Activated T-cell treated with anti-CD3 and anti-CD28 coated beads for 48 hours (primary cell): ENCODE measurements around the gene VAT1L.

Source experiments
- DNase-seq: peaks from one replicate; pipeline ENCODE4 v3.0.0-alpha.2; 2020; ENCODE audit warnings: low read depth

Gene VAT1L

DNA sequence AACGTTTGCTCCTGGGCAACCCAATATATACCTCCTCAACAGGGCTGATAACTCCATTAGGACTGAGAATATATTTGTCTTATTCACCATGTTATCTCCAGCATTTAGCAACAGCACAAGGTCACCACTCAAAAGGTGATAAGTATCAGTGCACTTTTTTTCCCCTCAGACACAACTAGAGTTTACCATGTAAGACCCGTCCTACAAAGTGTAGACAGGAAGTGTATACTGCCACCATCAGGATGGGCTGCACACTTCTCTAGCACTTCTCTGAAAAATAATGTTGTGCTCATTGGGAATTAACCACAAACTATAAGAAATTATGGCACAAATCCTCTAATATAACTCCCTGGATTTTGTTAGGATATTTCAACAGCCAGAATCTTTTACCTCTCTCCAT, 5.7 kb upstream of the VAT1L start:
- no peak for DNase-seq

DNA sequence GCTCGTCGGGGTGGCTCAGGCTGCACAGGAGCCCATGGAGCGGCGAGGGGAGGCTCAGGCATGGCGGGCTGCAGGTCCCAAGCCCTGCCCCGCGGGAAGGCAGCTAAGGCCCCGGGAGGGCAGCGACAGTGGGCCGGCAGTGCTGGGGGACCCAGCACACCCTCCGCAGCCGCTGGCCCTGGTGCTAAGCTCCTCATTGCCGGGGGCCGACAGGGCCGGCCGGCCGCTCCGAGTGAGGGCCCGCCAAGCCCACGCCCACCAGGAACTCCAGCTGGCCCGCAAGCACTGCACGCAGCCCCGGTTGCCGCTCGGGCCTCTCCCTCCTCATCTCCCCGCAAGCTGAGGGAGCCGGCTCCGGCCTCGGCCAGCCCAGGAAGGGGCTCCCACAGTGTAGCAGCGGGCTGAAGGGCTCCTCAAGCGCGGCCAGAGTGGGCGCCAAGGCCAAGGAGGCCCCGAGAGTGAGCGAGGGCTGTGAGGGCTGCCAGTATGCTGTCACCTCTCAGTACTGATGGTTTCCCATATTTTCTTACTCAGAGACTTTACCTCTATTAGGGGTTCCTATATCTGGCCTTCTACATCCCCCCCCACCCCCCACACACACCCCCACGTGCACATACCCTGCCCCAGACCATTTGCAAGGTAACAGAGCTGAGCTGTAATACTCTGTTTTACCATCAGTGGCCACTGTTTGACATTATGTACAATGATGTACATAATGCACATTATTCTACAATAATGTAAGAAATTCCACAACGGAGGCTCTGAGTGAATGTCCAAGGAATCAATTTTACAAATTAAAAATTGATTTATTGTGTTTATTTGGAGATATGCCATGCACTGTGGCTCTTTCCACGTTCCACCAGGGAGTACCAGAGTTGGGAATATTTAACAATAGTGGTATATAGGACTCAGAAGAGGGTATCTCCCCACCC, 3.7 kb upstream of the VAT1L start:
- no peak for DNase-seq

DNA sequence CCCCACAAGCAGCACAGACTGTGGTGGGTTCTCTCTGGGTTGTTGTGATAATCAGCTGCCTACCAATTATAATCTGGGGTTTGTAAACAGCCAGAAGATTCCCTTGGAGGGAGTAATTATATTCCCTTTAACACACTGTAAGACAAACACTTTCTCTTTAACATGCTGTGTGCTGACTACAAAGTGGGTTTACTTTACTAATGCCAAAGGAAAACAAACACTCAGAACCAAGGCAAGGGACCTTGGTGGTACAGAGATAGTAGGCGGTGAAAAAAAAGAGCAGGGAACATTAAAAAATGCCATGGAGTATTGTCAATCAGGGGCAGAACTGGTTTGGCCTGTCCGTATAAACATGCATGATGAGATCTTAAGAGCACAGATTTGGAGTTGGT, 3.0 kb upstream of the VAT1L start:
- no peak for DNase-seq

DNA sequence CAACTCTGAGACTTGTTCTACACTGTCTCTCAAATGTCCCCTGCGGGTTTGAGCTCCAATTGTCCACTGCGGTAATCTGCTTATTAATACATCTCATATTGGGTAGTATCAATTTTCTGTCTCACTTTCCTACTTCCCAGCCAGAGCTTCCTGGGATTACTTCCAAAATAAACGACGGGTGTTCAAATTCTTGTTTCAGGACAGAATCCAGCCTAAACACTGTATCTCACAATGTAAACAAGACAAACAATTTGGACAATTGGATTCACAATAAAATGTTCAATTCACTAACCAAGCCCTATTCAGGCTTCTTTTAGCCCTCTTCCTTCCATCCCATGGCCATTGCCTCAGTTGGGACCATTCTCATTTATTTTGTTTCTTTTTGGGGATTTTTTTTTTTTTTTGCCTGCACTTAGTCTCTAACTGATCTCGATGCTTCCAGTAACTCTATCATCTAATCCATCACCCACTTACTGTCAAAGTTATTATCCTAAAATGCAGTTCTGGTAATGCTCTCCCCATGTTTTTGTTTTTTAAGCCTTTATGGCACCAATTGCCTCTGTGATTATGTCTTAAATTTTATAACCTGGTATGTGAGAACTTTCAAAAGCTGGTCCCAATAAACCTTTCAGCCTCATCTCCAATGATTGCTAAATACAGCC, 2.0 kb upstream of the VAT1L start:
- DNase-seq, result no peak

DNA sequence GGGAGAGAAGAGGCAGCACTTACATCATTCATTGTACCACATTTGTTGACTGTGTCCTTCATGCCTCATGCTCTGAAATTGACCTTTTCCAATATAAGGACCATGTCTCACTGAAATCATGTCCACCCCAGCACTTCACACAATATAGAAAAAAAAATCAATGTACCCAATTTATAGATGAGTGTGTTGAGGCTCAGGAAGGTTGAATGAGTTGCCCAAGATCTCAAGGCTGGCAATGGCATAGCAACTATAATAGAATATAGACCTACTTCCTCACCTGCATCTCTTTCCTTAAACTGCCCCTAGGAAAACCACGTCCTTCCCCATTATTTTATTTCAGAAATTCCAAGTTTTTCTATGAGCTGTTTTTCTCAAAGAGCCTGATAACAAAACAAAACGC, 912 bp upstream of the VAT1L start:
- no peak for DNase-seq

DNA sequence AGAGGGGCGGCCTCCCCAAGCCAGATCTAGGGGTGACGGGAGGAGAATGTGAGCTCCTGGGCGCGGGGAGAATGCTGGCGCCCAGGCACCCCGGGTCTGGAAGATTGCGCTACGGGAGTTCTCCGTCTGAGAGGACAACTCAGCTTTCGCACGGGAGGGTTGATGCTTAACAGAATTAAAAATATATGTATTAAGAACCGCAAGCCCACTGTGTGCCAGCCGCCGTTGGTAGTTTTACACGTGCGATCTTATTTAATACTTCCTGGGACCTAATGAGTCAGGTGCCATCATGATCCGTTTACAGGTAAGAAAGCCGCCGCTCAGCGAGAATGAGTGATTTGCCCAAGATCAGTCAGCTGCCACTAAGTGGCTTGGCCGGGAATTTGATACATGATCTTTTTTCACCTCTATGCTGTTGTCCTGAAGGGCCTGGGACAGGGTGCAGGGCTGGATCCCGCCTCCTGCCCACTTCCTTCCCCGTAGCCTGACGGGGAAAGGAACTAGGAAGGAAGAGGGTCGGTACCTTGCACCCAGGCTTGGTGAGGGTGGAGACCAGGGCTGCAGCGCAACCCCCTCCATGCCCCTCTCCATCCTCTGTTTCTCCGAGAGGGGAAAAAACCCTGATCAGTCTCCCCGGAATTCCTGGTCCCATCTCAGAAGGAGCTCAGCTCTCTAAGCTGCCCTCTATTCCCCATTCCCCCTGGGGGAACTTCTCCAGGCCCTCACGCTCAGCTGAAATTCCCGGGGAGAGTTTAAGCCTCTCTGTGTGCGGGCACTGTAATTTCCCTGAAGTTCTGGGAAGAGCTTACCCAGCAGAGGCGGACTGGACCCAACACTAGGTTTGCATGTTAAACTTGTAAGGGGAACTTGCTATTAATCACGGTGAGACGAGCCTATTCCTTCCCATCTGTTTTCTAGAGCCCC, 983 bp downstream of the VAT1L start:
- DNase-seq, result no peak

DNA sequence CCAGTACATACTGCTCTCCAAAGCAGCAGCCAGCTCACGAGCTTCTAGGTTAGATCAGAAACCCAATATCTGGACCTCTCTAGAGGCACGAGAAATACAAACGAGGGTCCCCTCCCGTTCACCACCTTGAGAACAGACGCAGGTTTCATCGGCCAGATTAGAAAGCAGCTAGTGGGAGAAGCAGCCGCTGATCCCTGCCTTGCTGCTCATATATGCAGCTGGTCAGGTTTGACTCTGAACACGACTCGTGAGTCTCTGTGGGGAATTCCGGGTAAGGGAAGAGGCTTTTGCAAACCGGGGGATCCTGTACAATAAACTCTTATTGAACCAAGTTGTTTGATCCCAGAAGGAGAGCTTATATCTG, 1.6 kb downstream of the VAT1L start:
- no peak for DNase-seq

DNA sequence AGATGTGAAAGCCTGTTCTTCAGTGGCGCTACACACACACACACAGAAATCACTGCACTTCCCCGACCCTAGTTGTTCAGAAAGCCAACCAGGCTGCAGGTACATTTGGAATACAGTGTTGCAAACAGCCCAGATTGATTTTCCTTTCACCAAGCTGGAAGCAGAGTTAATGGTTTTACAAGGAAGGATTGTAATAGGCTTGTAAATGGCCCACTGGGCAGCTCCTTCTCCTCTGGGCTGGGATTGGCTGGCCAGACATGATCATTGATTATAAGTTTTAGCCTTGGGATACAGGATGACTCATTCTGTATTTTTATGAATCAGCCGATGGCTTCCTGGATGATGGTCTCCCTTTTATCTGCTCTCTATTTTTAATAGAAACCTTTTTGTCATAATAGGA, 2.5 kb downstream of the VAT1L start:
- DNase-seq, result no peak

DNA sequence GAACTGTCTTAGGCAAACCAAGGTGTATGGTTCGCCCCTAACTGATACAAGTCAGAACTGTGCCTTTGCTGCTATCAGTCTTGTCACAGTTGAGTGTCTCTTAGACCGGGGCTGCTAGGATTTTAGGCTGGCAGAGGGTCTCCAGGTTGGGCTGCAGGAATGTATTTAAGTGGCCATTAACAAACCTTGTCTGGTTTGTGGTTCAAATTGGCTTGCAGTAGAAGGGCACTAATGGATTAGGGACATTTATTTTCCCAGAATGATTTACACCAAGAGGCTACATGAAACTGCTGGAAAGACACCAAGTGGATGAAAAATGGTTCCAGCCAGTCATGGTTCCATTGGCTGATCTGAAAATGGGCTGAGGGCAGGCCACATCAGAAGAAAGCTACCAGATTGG, 5.1 kb downstream of the VAT1L start:
- no peak for DNase-seq

DNA sequence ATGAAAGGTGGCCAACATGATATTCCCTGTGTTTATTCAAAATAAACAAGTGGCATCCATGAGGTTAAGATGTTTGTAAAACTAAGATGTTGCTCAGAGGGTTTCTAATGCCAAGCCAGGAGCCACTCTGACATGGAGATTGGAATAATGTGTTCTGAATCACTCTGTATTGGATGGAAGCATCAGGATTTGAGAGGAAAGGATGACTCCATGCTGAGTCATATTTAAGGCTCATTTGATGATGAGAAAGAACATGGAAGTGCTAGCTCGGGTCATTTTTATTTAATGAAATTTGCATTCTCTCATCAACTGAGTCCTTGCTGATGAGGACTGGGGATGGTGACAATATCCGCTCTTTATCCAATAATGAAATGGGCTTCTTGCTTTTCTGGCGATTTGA, 6.2 kb downstream of the VAT1L start:
- DNase-seq, result no peak

DNA sequence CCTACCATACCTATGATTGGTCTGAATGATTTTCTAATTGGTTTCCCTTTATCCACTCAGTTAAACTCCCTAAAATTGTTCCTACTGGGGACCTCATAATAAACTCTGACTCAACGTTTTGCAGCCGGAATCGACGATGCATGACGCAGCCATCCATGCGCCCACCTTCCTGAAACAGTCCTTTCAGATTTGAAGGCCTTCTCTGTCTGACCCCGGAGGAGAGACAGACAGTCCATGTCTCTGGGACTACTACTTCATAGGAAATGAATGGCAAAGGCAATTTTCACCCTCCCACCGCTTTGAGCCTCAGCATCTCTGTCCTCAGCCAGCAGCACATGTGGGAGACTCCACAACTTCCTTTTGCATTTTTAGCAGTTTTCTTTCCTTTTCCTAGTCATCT, 13.5 kb downstream of the VAT1L start:
- DNase-seq, result no peak

DNA sequence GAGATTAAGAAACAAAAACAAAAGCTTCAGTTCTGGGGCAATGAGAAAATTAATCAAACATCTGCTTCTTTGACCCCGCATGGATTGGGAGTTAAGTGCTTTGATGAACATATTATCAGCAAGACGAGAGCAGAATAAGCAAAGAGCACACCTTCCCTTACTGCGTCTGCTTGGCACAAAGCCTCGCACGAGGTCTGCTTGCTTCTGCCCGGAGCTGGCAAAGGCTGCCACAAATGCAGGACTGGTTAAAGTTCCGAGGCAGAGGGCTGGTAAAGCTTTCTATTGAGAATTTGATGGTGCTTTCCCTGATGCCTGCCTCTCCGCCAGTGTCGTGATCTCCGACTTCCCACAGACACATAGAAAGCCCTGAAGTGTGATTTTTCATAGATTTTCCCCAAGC, 17.0 kb downstream of the VAT1L start:
- DNase-seq, result no peak

DNA sequence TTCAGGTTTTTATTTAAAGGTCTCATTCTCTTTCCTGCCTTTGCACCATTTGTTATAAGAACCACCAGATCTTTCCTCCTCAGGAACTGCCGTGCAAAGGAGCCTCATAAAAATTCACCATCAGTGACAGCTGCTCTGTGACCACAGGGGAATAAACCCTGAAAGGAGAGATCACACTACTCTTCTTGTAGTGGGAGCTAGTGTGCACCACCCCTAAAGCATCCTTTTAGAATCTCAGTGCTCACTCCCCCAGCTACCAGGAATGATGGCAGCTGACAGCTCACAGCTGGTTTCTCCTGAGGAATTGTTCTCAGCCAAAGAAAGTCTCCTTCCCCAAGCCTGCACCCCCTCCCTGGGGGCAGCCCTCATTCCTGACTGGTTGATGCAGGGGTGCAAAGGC, 18.7 kb downstream of the VAT1L start:
- DNase-seq, result no peak

DNA sequence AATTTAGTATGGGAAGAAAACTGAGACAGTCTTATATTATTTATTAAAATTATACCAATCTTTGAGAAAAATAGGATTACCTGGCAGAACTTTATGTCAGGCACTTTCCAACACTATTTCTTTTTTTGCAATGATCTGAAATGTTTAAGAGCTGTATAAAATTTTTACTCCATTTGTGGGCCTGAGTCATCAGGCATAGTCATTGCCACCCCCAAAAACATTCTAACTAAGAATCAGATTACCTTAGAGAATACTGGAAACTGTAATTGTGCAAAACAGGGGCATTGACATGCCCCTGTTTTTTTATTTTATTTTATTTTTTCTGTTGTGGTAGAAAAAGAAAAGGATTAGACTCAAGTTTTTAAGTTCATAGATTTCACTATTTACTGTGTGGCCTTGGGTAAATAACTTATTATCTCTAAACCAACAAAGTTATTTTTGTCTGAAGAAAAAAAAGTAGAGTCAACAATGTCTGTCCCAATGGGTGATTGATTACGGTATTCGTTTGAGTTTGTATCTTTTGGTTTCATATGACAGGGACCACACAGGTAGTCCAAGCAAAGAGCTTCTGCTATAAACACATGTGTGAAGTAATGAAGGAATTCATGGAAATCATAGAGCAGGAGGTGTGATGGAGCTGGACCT, 24.6 kb downstream of the VAT1L start:
- no peak for DNase-seq

DNA sequence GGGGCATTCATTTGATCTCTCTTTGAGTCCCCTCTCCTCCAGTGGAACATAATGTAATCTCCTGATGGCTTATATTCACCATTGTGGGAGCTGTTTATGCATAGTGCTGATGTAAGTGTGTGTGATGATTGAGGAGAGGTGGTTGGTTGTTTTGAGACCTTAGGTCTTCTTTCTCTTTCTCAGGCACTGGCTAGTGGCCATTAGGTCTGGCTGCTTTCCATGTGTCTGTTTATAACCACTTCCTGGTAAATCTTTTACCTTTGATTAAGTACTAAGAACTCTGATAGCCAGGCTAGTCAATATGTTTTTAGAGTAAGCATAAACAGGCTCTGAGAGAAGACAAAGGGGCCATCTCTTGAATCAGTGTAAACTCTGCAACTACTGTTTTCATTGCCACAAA, 27.9 kb downstream of the VAT1L start:
- DNase-seq, result no peak

DNA sequence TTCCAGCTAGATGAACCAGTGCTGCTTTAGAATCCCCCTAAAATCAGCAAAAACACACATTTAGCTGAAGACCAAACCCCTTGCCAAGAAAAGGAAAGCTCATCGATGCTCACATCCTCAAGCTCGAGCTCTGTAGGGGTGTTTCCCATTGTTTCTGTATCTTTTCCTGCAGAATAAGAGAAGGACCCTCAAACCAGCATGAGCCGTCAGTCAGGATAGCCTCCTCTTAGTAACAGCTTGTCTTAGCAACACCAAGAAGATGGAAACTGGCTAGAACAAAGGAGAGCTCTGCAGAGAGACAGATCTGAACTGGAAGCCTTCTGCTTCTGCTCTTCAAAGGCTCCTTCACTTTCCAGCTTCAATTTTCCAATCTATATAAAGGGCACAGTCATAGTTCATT, 32.0 kb downstream of the VAT1L start:
- no peak for DNase-seq

DNA sequence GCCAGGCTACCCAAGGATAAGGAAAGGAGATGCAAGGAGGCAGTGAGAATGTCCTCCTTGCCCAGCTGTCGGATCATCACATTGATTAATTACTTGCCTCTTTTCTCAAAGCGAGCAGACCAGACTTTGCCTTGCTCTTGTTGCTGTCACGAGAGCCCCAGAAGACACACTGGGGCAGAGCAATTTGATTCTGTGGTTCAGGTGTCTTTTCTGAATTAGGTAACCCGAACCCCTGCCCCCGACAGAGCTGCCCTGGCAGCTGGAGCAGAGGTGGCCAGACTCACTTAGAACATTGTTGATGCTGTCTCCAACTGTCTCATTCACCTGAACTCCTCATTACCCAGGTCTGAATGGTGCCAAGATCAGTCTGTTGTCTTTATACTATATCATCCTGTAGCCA, 34.3 kb downstream of the VAT1L start:
- DNase-seq, result no peak

DNA sequence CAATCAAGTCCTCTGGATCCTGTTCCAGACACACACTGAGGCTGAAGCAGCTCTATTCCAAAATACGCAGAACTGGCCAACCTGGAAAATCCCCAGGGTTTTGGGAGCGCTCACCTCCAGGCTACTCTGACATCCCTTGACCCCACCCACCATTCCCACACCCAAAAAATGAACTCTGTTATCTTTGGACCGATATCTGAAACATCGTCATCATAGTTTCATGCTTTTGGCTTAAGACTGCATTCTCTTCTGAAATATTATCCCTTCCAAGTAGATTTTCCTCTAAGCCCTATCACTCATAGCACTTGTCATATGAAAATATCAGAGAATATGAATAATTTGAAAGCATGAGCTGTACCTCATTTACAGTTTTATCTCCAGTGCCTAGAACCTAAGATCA, 34.7 kb downstream of the VAT1L start:
- DNase-seq, result no peak

DNA sequence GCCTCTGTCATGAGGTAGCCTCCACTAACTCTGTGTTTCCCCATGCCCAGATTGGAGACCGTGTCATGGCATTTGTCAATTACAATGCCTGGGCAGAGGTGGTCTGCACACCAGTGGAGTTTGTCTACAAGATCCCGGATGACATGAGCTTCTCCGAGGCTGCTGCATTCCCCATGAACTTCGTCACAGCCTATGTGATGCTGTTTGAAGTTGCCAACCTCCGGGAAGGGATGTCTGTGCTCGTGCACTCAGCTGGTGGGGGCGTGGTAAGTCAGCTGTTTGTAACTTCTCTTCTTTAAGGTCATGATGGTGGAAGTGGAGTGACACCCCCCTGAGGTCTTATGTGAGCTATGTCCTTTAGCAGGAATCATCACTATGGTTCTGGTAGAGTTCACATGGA, 36.8 kb downstream of the VAT1L start:
- no peak for DNase-seq

DNA sequence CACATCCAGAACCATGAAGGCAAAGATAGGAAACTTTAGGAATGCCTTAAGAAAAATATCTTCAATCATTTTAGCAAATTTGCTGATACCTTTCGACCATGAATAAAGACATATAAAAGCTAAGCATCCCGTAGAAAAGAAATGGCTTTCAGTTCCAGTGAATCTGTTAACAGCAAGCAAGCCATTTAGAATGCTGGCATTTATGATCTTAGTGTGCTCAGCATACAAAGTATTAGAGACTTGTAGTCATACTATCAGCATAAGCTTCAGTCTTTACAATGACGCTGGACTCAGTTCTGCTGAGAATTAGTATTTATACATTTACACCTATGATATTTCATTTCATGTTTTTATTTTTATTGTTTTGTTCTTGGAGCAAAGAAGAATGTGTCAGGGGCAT, 38.7 kb downstream of the VAT1L start:
- no peak for DNase-seq

DNA sequence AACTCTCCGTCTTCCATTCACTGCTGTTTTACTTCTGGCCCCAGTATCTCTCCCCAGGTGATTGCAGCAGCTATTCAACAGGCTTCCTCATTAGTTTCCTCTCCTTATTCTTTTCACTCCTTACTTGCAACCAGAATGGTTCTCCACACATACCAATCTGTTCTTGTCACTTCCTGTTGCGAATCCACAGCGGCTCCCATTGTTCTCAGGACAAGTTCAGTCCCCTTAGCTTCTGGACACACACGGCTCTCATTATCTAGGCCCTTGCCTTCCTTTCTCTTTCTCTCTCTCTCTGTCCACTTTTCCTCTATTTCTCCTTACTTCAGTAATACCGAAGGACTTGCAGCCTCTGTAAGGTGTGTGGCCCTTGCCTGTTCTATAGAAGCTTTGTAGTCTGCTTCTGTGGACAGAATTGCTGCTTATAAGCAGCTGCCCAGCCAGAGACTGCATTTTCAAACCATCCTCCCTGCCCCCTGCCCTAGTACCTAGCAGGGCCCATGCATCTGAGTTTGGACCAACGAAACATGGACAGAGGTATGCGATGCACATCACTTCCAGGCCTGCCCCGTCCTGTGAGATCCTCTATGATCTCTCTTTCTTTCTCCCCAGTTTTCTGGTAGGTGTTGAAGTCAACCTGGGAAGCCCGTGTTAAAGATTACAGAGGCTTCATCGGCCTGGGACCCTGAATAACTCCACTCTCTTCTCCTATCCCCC, 45.7 kb downstream of the VAT1L start:
- DNase-seq, result no peak
